Body of pancreas (tissue), 4 donors: ENCODE results near the gene BCR. TPM values are rescaled to one million over a fixed set of nuclear protein-coding genes. Genes with fewer than 3 reads are reported as not detected.

Source experiments
- ATAC-seq: fragments of 150-250 bp; one replicate; pipeline ENCODE4 v1.9.1; 2016
- DNase-seq, 4 donors: peaks; one replicate each; pipeline ENCODE4 v3.0.0-alpha.2; 2019
- H3K27ac ChIP-seq, 4 donors: fragments of 200-600 bp; sonication (generic); 1 replicate in 3 of 4; 2 replicates in 1 of 4; pipeline versions ENCODE4 v1.5.1 to v1.6.1; 2016 to 2019; ENCODE audit warnings: mild to moderate bottlenecking in 1 of 4, mixed read lengths in 1 of 4, moderate library complexity in 1 of 4
- H3K27me3 ChIP-seq, 2 donors: fragments of 200-600 bp; sonication (generic); one replicate each; pipeline ENCODE4 v1.6.0; 2016; ENCODE audit warnings: mild to moderate bottlenecking in 1 of 2
- H3K36me3 ChIP-seq, 2 donors: fragments of 200-600 bp; sonication (generic); replicated peaks in 1 of 2; 2 replicates each; pipeline ENCODE4 v1.5.1; 2016; ENCODE audit warnings: low read depth in 2 of 2; ENCODE audit not compliant: insufficient read depth in 1 of 2
- H3K4me1 ChIP-seq: fragments of 200-600 bp; sonication (generic); one replicate; pipeline ENCODE4 v1.6.0; 2016
- H3K4me3 ChIP-seq, 2 donors: fragments of 200-600 bp; sonication (generic); 1 replicate in 1 of 2; 2 replicates in 1 of 2; pipeline ENCODE4 v1.5.1; 2016 to 2019
- H3K9me3 ChIP-seq, 3 donors: fragments of 200-600 bp; sonication (generic); 1 replicate in 2 of 3; 2 replicates in 1 of 3; pipeline ENCODE4 v1.5.1; 2016
- CTCF ChIP-seq, 7 experiments: fragments of 450-650 bp in 4 of 7; fragments of 200-600 bp in 3 of 7; sonication (generic) in 3 of 7; IDR thresholded peaks; one replicate each; pipeline ENCODE4 v1.5.1; 2016 to 2019; ENCODE audit warnings: antibody characterized with exemption in 7 of 7
- POLR2A ChIP-seq, 3 donors: fragments of 450-650 bp; IDR thresholded peaks; one replicate each; pipeline ENCODE4 v1.6.1; 2016; ENCODE audit warnings: antibody characterized with exemption in 3 of 3, mild to moderate bottlenecking in 2 of 3
- WGBS, 2 donors: methylation state at CpG; one replicate each; pipeline ENCODE4 v1.1.5; 2017; 5-methylcytosine and 5-hydroxymethylcytosine counted together
- intact Hi-C: fragments of 100-400 bp; cut with DNase I; formaldehyde crosslinking; loops from one replicate; pipeline ENCODE4 v1.15.1; 2023
- total RNA-seq, 2 donors: library from RNA; depleted of rRNA; stranded (reverse); fragments of >200 nt; gene quantifications; one replicate each; pipeline ENCODE4 v1.1.0, GENCODE V29; 2016

The BCR gene
- total RNA-seq, 2 donors from 2014 or later = 28.3 to 71.2 TPM

- H3K36me3 ChIP-seq = peaks cover 0 to 8% of the 10 kb centered on the region in 2 donors
- DNase-seq (no peak), ATAC-seq (no peak)
- no peaks in the 10 kb centered on the region for H3K4me1 ChIP-seq
- no peak overlapping the region for H3K4me3 ChIP-seq
- intact Hi-C loops = no loop called here
- no peaks in the 10 kb centered on the region for H3K27me3 ChIP-seq
- TF ChIP-seq POLR2A (IDR thresholded peaks at IDR 0.05) (no peak), CTCF (IDR thresholded peaks at IDR 0.05) (no peak)
- WGBS, 2 donors = 88% methylated on average over 3 to 5 of the region's 7 CpGs
- H3K27ac ChIP-seq = no peak overlapping the region
- H3K9me3 ChIP-seq = no peaks in the 10 kb centered on the region
Observed at GRCh38 chr22:23268877-23269276, 88.6 kb downstream of the BCR start.

GRCh38 chr22:23269441-23270211 is 89.3 kb downstream of the BCR start:
- H3K27me3 ChIP-seq = no peaks in the 10 kb centered on the region
- peaks cover 0 to 8% of the 10 kb centered on the region in 2 donors for H3K36me3 ChIP-seq
- intact Hi-C loops = no loop called here

GRCh38 chr22:23270212-23270733 is 90.0 kb downstream of the BCR start:
- Histone ChIP-seq H3K27ac (no peak overlapping the region), H3K27me3 (no peaks in the 10 kb centered on the region), H3K4me1 (no peaks in the 10 kb centered on the region), H3K9me3 (no peaks in the 10 kb centered on the region), H3K36me3 (peaks cover 0 to 13% of the 10 kb centered on the region in 2 donors), H3K4me3 (no peak overlapping the region)
- no peak for TF ChIP-seq POLR2A (IDR thresholded peaks at IDR 0.05)
- no peak for ATAC-seq
- 56 to 75% methylated on average over 6 to 8 of the region's 8 CpGs for WGBS, 2 donors
- intact Hi-C loops = no loop called here
- no peak for DNase-seq

More at GRCh38 chr22:23269441-23270211, 89.3 kb downstream of the BCR start:
- ATAC-seq (no peak), DNase-seq (no peak)
- Histone ChIP-seq H3K4me1 (no peaks in the 10 kb centered on the region), H3K27ac (no peak overlapping the region), H3K9me3 (no peaks in the 10 kb centered on the region), H3K4me3 (no peak overlapping the region)
- WGBS, 2 donors = 80 to 81% methylated on average over 13 to 18 of the region's 18 CpGs
- TF ChIP-seq CTCF (IDR thresholded peaks at IDR 0.05) = no peak
- no peak for TF ChIP-seq POLR2A (IDR thresholded peaks at IDR 0.05)

- Histone ChIP-seq H3K4me3 (no peak overlapping the region), H3K27ac (no peak overlapping the region), H3K9me3 (no peaks in the 10 kb centered on the region), H3K36me3 (peaks cover 0 to 14% of the 10 kb centered on the region in 2 donors), H3K27me3 (no peaks in the 10 kb centered on the region), H3K4me1 (no peaks in the 10 kb centered on the region)
- intact Hi-C loops = no loop called here
- TF ChIP-seq POLR2A (IDR thresholded peaks at IDR 0.05) (no peak), CTCF (IDR thresholded peaks at IDR 0.05) (no peak)
- DNase-seq (no peak), ATAC-seq (no peak)
- 90 to 92% methylated on average over 9 to 12 of the region's 12 CpGs for WGBS, 2 donors
Observed at GRCh38 chr22:23270798-23271596, 90.7 kb downstream of the BCR start.

- Histone ChIP-seq H3K4me1 (no peaks in the 10 kb centered on the region), H3K36me3 (peaks cover 0 to 14% of the 10 kb centered on the region in 2 donors), H3K27ac (no peak overlapping the region), H3K27me3 (no peaks in the 10 kb centered on the region), H3K9me3 (no peaks in the 10 kb centered on the region), H3K4me3 (no peak overlapping the region)
- DNase-seq (no peak), ATAC-seq (no peak)
- intact Hi-C loops = no loop called here
- no peak for TF ChIP-seq CTCF (IDR thresholded peaks at IDR 0.05)
- TF ChIP-seq POLR2A (IDR thresholded peaks at IDR 0.05) = no peak
- WGBS, 2 donors = 94 to 96% methylated on average over 4 of the region's 4 CpGs
Observed at GRCh38 chr22:23271597-23271908, 91.2 kb downstream of the BCR start.
